H1 (cell line): ENCODE results near the gene CDC27. TPM values are rescaled to one million over a fixed set of nuclear protein-coding genes. Genes with fewer than 3 reads are reported as not detected.

ENCODE experiments used
- CTCF ChIA-PET: fragments of 300-600 bp; sonication (Branson Sonifier 250); formaldehyde crosslinking; loops from one replicate; lab custom pipeline; 2021; ENCODE audit not compliant: partially characterized antibody; lab: Charles Lee
- POLR2A ChIA-PET: fragments of 300-600 bp; sonication (Branson Sonifier 250); formaldehyde crosslinking; loops from one replicate; lab custom pipeline; 2021; ENCODE audit warnings: inconsistent platforms; ENCODE audit not compliant: partially characterized antibody; lab: Charles Lee
- DNase-seq, 2 experiments: peaks; one replicate each; pipeline versions ENCODE4 v3.0.0 to v3.0.0-alpha.2; 2010 to 2022; ENCODE audit warnings: low spot score in 2 of 2, low read depth in 1 of 2, mixed read lengths in 1 of 2
- FAIRE-seq: peaks from 2 replicates; lab custom pipeline; 2011; peaks lifted over from hg19 to GRCh38; lab: Jason Lieb, UNC
- H2AFZ ChIP-seq: 2 replicates; pipeline ENCODE4 v1.8.1; 2012; ENCODE audit warnings: low read length, inconsistent platforms
- H2AK5ac ChIP-seq: 2 replicates; pipeline ENCODE4 v1.6.1; 2013; ENCODE audit warnings: low read depth, low read length
- H2BK120ac ChIP-seq: replicated peaks from 2 replicates; pipeline ENCODE3; 2013; ENCODE audit warnings: low read depth, low read length, inconsistent platforms
- H2BK12ac ChIP-seq: 2 replicates; pipeline ENCODE4 v1.6.1; 2013; ENCODE audit warnings: low read depth, low read length
- H2BK15ac ChIP-seq: 2 replicates; pipeline ENCODE4 v1.6.1; 2013; ENCODE audit warnings: low read length
- H2BK20ac ChIP-seq: 2 replicates; pipeline ENCODE4 v1.6.1; 2013; ENCODE audit warnings: low read length
- H2BK5ac ChIP-seq: 2 replicates; pipeline ENCODE4 v1.6.1; 2013; ENCODE audit warnings: low read depth, low read length
- H3K14ac ChIP-seq: 2 replicates; pipeline ENCODE4 v1.6.1; 2013; ENCODE audit warnings: inconsistent platforms; ENCODE audit not compliant: insufficient read length
- H3K18ac ChIP-seq: 2 replicates; pipeline ENCODE4 v1.6.1; 2013; ENCODE audit warnings: low read length; ENCODE audit errors: extremely low read depth
- H3K23ac ChIP-seq: 2 replicates; pipeline ENCODE4 v1.6.1; 2013; ENCODE audit warnings: inconsistent platforms; ENCODE audit not compliant: insufficient read length
- H3K23me2 ChIP-seq: 2 replicates; pipeline ENCODE4 v1.6.1; 2013; ENCODE audit warnings: low read depth, low read length
- H3K27ac ChIP-seq: 2 replicates; pipeline ENCODE4 v1.6.1; 2011; ENCODE audit warnings: low read depth, low read length, inconsistent platforms
- H3K27me3 ChIP-seq, 4 experiments: replicated peaks in 1 of 4; 1 replicate in 1 of 4; 2 replicates in 3 of 4; pipeline versions ENCODE4 v1.6.1 to v1.8.1; 2011 to 2013; ENCODE audit warnings: low read length in 3 of 4, mild to moderate bottlenecking in 3 of 4, inconsistent platforms in 2 of 4, mixed read lengths in 2 of 4, moderate library complexity in 1 of 4; ENCODE audit not compliant: control insufficient read depth in 3 of 4, insufficient read depth in 3 of 4; ENCODE audit errors: extremely low read depth in 1 of 4
- H3K36me3 ChIP-seq, 4 experiments: 2 replicates each; pipeline versions ENCODE4 v1.6.1 to v1.8.1; 2011 to 2013; ENCODE audit warnings: mild to moderate bottlenecking in 4 of 4, low read length in 3 of 4, moderate library complexity in 2 of 4, control low read depth in 1 of 4, inconsistent platforms in 1 of 4; ENCODE audit not compliant: insufficient read depth in 4 of 4, control insufficient read depth in 2 of 4
- H3K4ac ChIP-seq: replicated peaks from 2 replicates; pipeline ENCODE3; 2013; ENCODE audit warnings: low read length, low read depth, mixed read lengths, inconsistent platforms; ENCODE audit not compliant: insufficient read length
- H3K4me1 ChIP-seq, 4 experiments: replicated peaks in 1 of 4; 1 replicate in 1 of 4; 2 replicates in 3 of 4; pipeline versions ENCODE4 v1.6.1 to v1.8.1; 2011 to 2013; ENCODE audit warnings: low read length in 3 of 4, inconsistent platforms in 2 of 4, mixed read lengths in 1 of 4; ENCODE audit not compliant: insufficient read depth in 4 of 4, control insufficient read depth in 3 of 4
- H3K4me2 ChIP-seq, 2 experiments: 2 replicates each; pipeline versions ENCODE4 v1.6.1 to v1.8.1; 2011 to 2013; ENCODE audit warnings: low read depth in 2 of 2, low read length in 2 of 2, control low read depth in 1 of 2, inconsistent platforms in 1 of 2, mild to moderate bottlenecking in 1 of 2; ENCODE audit not compliant: insufficient read depth in 1 of 2
- H3K4me3 ChIP-seq, 4 experiments: fragments of 200-600, 300-600 bp in 1 of 4; sonication (generic), shearing (Covaris generic), sonication (Bioruptor Twin) in 1 of 4; 2 replicates each; pipeline versions ENCODE4 v1.5.1 to v1.8.1; 2011 to 2016; ENCODE audit warnings: low read length in 4 of 4, low read depth in 3 of 4, control low read depth in 2 of 4, inconsistent platforms in 2 of 4, mild to moderate bottlenecking in 2 of 4, mixed read lengths in 1 of 4, moderate library complexity in 1 of 4; ENCODE audit not compliant: insufficient read depth in 2 of 4; ENCODE audit errors: extremely low read depth in 1 of 4
- H3K56ac ChIP-seq: replicated peaks from 2 replicates; pipeline ENCODE3; 2013; ENCODE audit warnings: low read depth, mild to moderate bottlenecking, mixed read lengths, low read length, inconsistent platforms; ENCODE audit not compliant: insufficient read length
- H3K79me1 ChIP-seq: 2 replicates; pipeline ENCODE4 v1.6.1; 2013; ENCODE audit warnings: low read depth, low read length, control low read depth
- H3K79me2 ChIP-seq, 2 experiments: 2 replicates each; pipeline versions ENCODE4 v1.6.1 to v1.8.1; 2012 to 2013; ENCODE audit warnings: low read length in 2 of 2, mild to moderate bottlenecking in 2 of 2, inconsistent platforms in 1 of 2; ENCODE audit not compliant: insufficient read depth in 2 of 2, control insufficient read depth in 1 of 2
- H3K9ac ChIP-seq, 4 experiments: replicated peaks in 1 of 4; 1 replicate in 1 of 4; 2 replicates in 3 of 4; pipeline versions ENCODE4 v1.6.1 to v1.8.1; 2011 to 2013; ENCODE audit warnings: low read depth in 3 of 4, low read length in 3 of 4, control low read depth in 2 of 4, mild to moderate bottlenecking in 2 of 4, moderate library complexity in 2 of 4, inconsistent platforms in 1 of 4; ENCODE audit errors: extremely low read depth in 1 of 4
- H3K9me3 ChIP-seq, 2 experiments: 2 replicates each; pipeline versions ENCODE4 v1.6.1 to v1.8.1; 2012 to 2013; ENCODE audit warnings: mild to moderate bottlenecking in 2 of 2, moderate library complexity in 2 of 2, control low read depth in 1 of 2, inconsistent platforms in 1 of 2, low read depth in 1 of 2, low read length in 1 of 2, mixed read lengths in 1 of 2; ENCODE audit not compliant: insufficient read depth in 2 of 2
- H4K20me1 ChIP-seq, 2 experiments: replicated peaks in 1 of 2; 2 replicates each; pipeline versions ENCODE3 to v1.8.1; 2011 to 2013; ENCODE audit warnings: inconsistent platforms in 2 of 2, low read length in 2 of 2, mild to moderate bottlenecking in 1 of 2; ENCODE audit not compliant: insufficient read depth in 2 of 2, control insufficient read depth in 1 of 2
- H4K5ac ChIP-seq: 2 replicates; pipeline ENCODE4 v1.6.1; 2013; ENCODE audit warnings: low read length, low read depth, mixed read lengths, inconsistent platforms; ENCODE audit not compliant: insufficient read length
- H4K8ac ChIP-seq: 2 replicates; pipeline ENCODE4 v1.8.0; 2013; ENCODE audit warnings: mild to moderate bottlenecking, moderate library complexity, low read length, inconsistent platforms; ENCODE audit not compliant: insufficient read depth; ENCODE audit errors: extremely low read depth
- H4K91ac ChIP-seq: replicated peaks from 2 replicates; pipeline ENCODE3; 2013; ENCODE audit warnings: low read length, mixed read lengths, inconsistent platforms; ENCODE audit not compliant: insufficient read length
- BRCA1 ChIP-seq: IDR thresholded peaks from 2 replicates; pipeline ENCODE4 v1.6.1; 2012; ENCODE audit warnings: low read depth, low read length, improper control_type of control experiment
- CBX8 ChIP-seq: fragments of 300-800, 300-1000 bp; sonication (generic); IDR thresholded peaks from 2 replicates; pipeline ENCODE4 v1.7.1; 2016; ENCODE audit warnings: low read depth, low read length, borderline replicate concordance
- CEBPB ChIP-seq: IDR thresholded peaks from 2 replicates; pipeline ENCODE4 v1.6.1; 2012; ENCODE audit warnings: low read depth, low read length
- CHD1 ChIP-seq: IDR thresholded peaks from 2 replicates; pipeline ENCODE4 v1.6.1; 2012; ENCODE audit warnings: low read depth, low read length, improper control_type of control experiment
- CHD2 ChIP-seq: IDR thresholded peaks from 2 replicates; pipeline ENCODE4 v1.6.1; 2012; ENCODE audit warnings: low read length, improper control_type of control experiment
- EP300 ChIP-seq, 2 experiments: IDR thresholded peaks; 1 replicate in 1 of 2; 2 replicates in 1 of 2; pipeline ENCODE4 v1.6.1; 2011 to 2012; ENCODE audit warnings: low read depth in 2 of 2, low read length in 2 of 2, mild to moderate bottlenecking in 2 of 2, borderline replicate concordance in 1 of 2, inconsistent platforms in 1 of 2, moderate library complexity in 1 of 2
- HDAC2 ChIP-seq, 2 experiments: fragments of 300-600 bp in 1 of 2; sonication (generic) in 1 of 2; IDR thresholded peaks; 2 replicates each; pipeline ENCODE4 v1.6.1; 2011 to 2012; ENCODE audit warnings: low read depth in 2 of 2, low read length in 2 of 2, mild to moderate bottlenecking in 2 of 2, moderate library complexity in 2 of 2, borderline replicate concordance in 1 of 2, inconsistent platforms in 1 of 2
- JUN ChIP-seq: IDR thresholded peaks from 2 replicates; pipeline ENCODE4 v1.6.1; 2011; ENCODE audit warnings: low read depth, mild to moderate bottlenecking, improper control_type of control experiment, low read length
- MAFK ChIP-seq: IDR thresholded peaks from 2 replicates; pipeline ENCODE4 v1.6.1; 2012; ENCODE audit warnings: low read depth, mild to moderate bottlenecking, improper control_type of control experiment, low read length
- POLR2AphosphoS5 ChIP-seq: IDR thresholded peaks from 2 replicates; pipeline ENCODE4 v1.6.1; 2011; ENCODE audit warnings: low read depth, low read length
- SP1 ChIP-seq: IDR thresholded peaks from 2 replicates; pipeline ENCODE4 v1.6.1; 2011; ENCODE audit warnings: low read depth, low read length
- SP2 ChIP-seq: IDR thresholded peaks from 2 replicates; pipeline ENCODE4 v1.6.1; 2012; ENCODE audit warnings: mild to moderate bottlenecking, low read length, inconsistent platforms
- TBP ChIP-seq: IDR thresholded peaks from 2 replicates; pipeline ENCODE4 v1.6.1; 2011; ENCODE audit warnings: low read depth, low read length, improper control_type of control experiment
- WGBS, 2 experiments: shearing (Covaris generic) in 1 of 2; methylation state at CpG; one replicate each; pipeline versions ENCODE4 v1.1.6 to v1.1.7; 2013 to 2015; ENCODE audit warnings: low lambda C conversion rate in 2 of 2, mixed read lengths in 2 of 2, inconsistent platforms in 1 of 2, low coverage in 1 of 2, missing lambda C conversion rate in 1 of 2; ENCODE audit not compliant: insufficient replicate concordance in 2 of 2, insufficient coverage in 1 of 2, insufficient read length in 1 of 2; ENCODE audit errors: extremely low coverage in 1 of 2, missing lambda C conversion rate in 1 of 2; 5-methylcytosine and 5-hydroxymethylcytosine counted together
- polyA plus RNA-seq, 7 experiments: library from polyadenylated mRNA; depleted of rRNA in 3 of 7; stranded (reverse) in 5 of 7; unstranded in 2 of 7; fragments of >200 nt in 5 of 7; fragments of 200-250 nt in 2 of 7; gene quantifications; 1 replicate in 5 of 7; 2 replicates in 1 of 7; 4 replicates in 1 of 7; pipeline versions ENCODE4 v1.2.1 to v1.2.3, GENCODE V29; 2011 to 2013; ENCODE audit warnings: missing spikeins in 2 of 7, mixed read lengths in 2 of 7
- total RNA-seq: library from RNA; stranded (reverse); fragmentation: NEBNext Ultra II Directional; extraction: Animal tissue kit (Norgen Biotek cat#: 25700); gene quantifications from 2 replicates; pipeline ENCODE4 v1.2.1, GENCODE V29; 2021
- TF ChIP-seq, protein P1 (sequence below): IDR thresholded peaks from 2 replicates; pipeline ENCODE4 v1.6.1; 2012; ENCODE audit warnings: low read length, inconsistent platforms

CDC27 gene
- total and polyA plus RNA-seq, 2 of the 8 experiments (the other 6 are each of a cell fraction or from before 2014, with no cell fraction given), result 41.9 to 87.5 TPM

- H3K27me3 ChIP-seq, result no peaks in the 10 kb centered on the region
- no peak overlapping the region for H4K8ac ChIP-seq
- no peak overlapping the region for H3K56ac ChIP-seq
- no peaks in the 10 kb centered on the region for H3K36me3 ChIP-seq
- no peaks in the 10 kb centered on the region for H3K79me2 ChIP-seq
- H3K23ac ChIP-seq, result no peak overlapping the region
- no peaks in the 10 kb centered on the region for H3K79me1 ChIP-seq
- H4K5ac ChIP-seq, result no peak overlapping the region
- no peak overlapping the region for H3K4me3 ChIP-seq
- H3K9me3 ChIP-seq, result peaks cover 0 to 10% of the 10 kb centered on the region in 2 experiments; a peak in 2 of 4 replicates
- CTCF ChIA-PET, result no interaction called here
- H2BK12ac ChIP-seq, result no peak overlapping the region
- FAIRE-seq, result no peak
- no peak overlapping the region for H3K18ac ChIP-seq
- H3K4ac ChIP-seq, result no peak overlapping the region
- no peak overlapping the region for H2BK15ac ChIP-seq
- POLR2A ChIA-PET, result no interaction called here
- H3K14ac ChIP-seq, result no peak overlapping the region
- no peak for DNase-seq
- no peak overlapping the region for H2BK120ac ChIP-seq
- H3K4me1 ChIP-seq, result peaks cover 0 to 7% (median 4%) of the 10 kb centered on the region in 4 experiments; a peak in 6 of 7 replicates
- no peak overlapping the region for H2AK5ac ChIP-seq
- no peak overlapping the region for H2BK20ac ChIP-seq
- no peak overlapping the region for H4K91ac ChIP-seq
- 74% methylated on average over 5 of the region's 5 CpGs; no CpG with 5 or more reads in 1 of the 2 experiments for WGBS, 2 experiments
- H3K23me2 ChIP-seq, result no peaks in the 10 kb centered on the region
- no peaks in the 10 kb centered on the region for H4K20me1 ChIP-seq
- no peak overlapping the region for H3K27ac ChIP-seq
- no peak overlapping the region for H3K4me2 ChIP-seq
- no peak overlapping the region for H3K9ac ChIP-seq
- no peak overlapping the region for H2BK5ac ChIP-seq
- H2AFZ ChIP-seq, result no peak overlapping the region
- TF ChIP-seq MAFK, result no peak
- no peak for TF ChIP-seq CHD1
- TF ChIP-seq, protein P1, sequence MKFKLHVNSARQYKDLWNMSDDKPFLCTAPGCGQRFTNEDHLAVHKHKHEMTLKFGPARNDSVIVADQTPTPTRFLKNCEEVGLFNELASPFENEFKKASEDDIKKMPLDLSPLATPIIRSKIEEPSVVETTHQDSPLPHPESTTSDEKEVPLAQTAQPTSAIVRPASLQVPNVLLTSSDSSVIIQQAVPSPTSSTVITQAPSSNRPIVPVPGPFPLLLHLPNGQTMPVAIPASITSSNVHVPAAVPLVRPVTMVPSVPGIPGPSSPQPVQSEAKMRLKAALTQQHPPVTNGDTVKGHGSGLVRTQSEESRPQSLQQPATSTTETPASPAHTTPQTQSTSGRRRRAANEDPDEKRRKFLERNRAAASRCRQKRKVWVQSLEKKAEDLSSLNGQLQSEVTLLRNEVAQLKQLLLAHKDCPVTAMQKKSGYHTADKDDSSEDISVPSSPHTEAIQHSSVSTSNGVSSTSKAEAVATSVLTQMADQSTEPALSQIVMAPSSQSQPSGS, result no peak
- no peak for TF ChIP-seq HDAC2 (IDR thresholded peaks at IDR 0.05; ENCODE audit: borderline replicate concordance in 1 of 2, low read depth in 2 of 2, low read length in 2 of 2)
- TF ChIP-seq TBP, result no peak
- no peak for TF ChIP-seq CBX8
- no peak for TF ChIP-seq SP1
- TF ChIP-seq CHD2, result no peak
- TF ChIP-seq EP300 (IDR thresholded peaks at IDR 0.05; ENCODE audit: borderline replicate concordance in 1 of 2, low read depth in 2 of 2, low read length in 2 of 2), result no peak
- no peak for TF ChIP-seq BRCA1
- no peak for TF ChIP-seq SP2
- TF ChIP-seq POLR2AphosphoS5, result no peak
- TF ChIP-seq JUN, result no peak
- TF ChIP-seq CEBPB, result no peak
Measured at GRCh38 chr17:47223460-47223859, 34.4 kb upstream of the CDC27 start.
